HCT116 (cell line): ENCODE measurements around the gene NAGPA.

Experiments
- EGR1 ChIP-seq: IDR thresholded peaks from 2 replicates; pipeline ENCODE4 v1.6.1; 2012; ENCODE audit warnings: low read depth
- EZH2 ChIP-seq: fragments of 200-600 bp; sonication (generic); IDR thresholded peaks from 2 replicates; pipeline ENCODE4 v1.6.1; 2017; ENCODE audit warnings: antibody characterized with exemption, mixed run types
- EZH2phosphoT487 ChIP-seq: fragments of 200-600 bp; IDR thresholded peaks from 2 replicates; pipeline ENCODE4 v1.6.1; 2018; ENCODE audit warnings: antibody characterized with exemption, borderline replicate concordance
- JUND ChIP-seq: IDR thresholded peaks from 2 replicates; pipeline ENCODE4 v1.6.1; 2012
- POLR2A ChIP-seq: IDR thresholded peaks from 2 replicates; pipeline ENCODE4 v1.7.0; 2011; ENCODE audit warnings: borderline replicate concordance; ENCODE audit not compliant: insufficient read depth, insufficient read length; ENCODE audit errors: extremely low read depth
- POLR2AphosphoS5 ChIP-seq: IDR thresholded peaks from 2 replicates; pipeline ENCODE4 v1.6.1; 2011; ENCODE audit warnings: mild to moderate bottlenecking, low read depth, low read length, moderate library complexity
- RAD21 ChIP-seq: IDR thresholded peaks from 2 replicates; pipeline ENCODE4 v1.6.1; 2012; ENCODE audit warnings: low read depth, mild to moderate bottlenecking
- SIN3A ChIP-seq: IDR thresholded peaks from 2 replicates; pipeline ENCODE4 v1.6.1; 2012; ENCODE audit warnings: low read depth
- YY1 ChIP-seq: IDR thresholded peaks from 2 replicates; pipeline ENCODE4 v1.6.1; 2011; ENCODE audit warnings: low read length, low read depth, moderate library complexity, mild to moderate bottlenecking; ENCODE audit not compliant: insufficient replicate concordance; ENCODE audit errors: extremely low read depth
- ZFX ChIP-seq: fragments of 450-650 bp; IDR thresholded peaks from 2 replicates; pipeline ENCODE4 v1.6.1; 2017
- ZNF274 ChIP-seq: fragments of 200-500 bp; sonication (Bioruptor generic); IDR thresholded peaks from 2 replicates; pipeline ENCODE4 v1.6.1; 2014; ENCODE audit warnings: mild to moderate bottlenecking, low read depth, low read length, inconsistent platforms
- TF ChIP-seq, protein P1 (sequence below), 3 experiments: fragments of 200-600 bp in 1 of 3; sonication (generic) in 1 of 3; IDR thresholded peaks in 2 of 3; conservative IDR thresholded peaks in 1 of 3; 2 replicates each; pipeline ENCODE4 v1.5.1; 2012 to 2017; ENCODE audit warnings: low read depth in 2 of 3, low read length in 2 of 3, antibody characterized with exemption in 1 of 3, borderline replicate concordance in 1 of 3, control low read depth in 1 of 3, mild to moderate bottlenecking in 1 of 3, mixed read lengths in 1 of 3, mixed run types in 1 of 3, moderate library complexity in 1 of 3; ENCODE audit not compliant: insufficient read depth in 1 of 3
- TF ChIP-seq, protein P2 (sequence below): IDR thresholded peaks from 2 replicates; pipeline ENCODE4 v1.6.1; 2012; ENCODE audit warnings: low read depth
- TF ChIP-seq, protein P3 (sequence below): IDR thresholded peaks from 2 replicates; pipeline ENCODE4 v1.6.1; 2012

DNA sequence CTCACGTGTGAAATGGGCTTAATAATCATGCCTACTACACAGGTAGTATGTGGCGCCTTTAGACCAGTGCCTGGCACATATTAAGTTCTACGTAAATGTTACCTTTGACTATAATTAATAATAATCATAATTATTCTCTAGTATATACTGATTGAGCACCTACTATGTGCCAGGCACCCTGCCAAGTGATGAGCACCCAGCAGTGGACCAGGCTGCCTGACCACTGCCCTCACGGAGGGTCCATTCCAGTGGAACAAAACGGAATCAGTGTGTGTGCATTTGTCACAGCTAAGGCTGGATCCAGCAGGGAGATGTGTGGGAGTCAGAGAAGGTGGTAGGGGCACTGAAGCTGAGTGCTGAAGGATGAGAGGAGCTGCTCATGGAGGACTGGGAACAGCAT, 45.1 kb downstream of the NAGPA start:
- no peak for TF ChIP-seq POLR2A
- no peak for TF ChIP-seq YY1
- TF ChIP-seq, protein P1, sequence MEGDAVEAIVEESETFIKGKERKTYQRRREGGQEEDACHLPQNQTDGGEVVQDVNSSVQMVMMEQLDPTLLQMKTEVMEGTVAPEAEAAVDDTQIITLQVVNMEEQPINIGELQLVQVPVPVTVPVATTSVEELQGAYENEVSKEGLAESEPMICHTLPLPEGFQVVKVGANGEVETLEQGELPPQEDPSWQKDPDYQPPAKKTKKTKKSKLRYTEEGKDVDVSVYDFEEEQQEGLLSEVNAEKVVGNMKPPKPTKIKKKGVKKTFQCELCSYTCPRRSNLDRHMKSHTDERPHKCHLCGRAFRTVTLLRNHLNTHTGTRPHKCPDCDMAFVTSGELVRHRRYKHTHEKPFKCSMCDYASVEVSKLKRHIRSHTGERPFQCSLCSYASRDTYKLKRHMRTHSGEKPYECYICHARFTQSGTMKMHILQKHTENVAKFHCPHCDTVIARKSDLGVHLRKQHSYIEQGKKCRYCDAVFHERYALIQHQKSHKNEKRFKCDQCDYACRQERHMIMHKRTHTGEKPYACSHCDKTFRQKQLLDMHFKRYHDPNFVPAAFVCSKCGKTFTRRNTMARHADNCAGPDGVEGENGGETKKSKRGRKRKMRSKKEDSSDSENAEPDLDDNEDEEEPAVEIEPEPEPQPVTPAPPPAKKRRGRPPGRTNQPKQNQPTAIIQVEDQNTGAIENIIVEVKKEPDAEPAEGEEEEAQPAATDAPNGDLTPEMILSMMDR (IDR thresholded peaks at IDR 0.05 in 2 of 3, conservative IDR thresholded peaks at IDR 0.05 in 1 of 3; ENCODE audit: borderline replicate concordance in 1 of 3, insufficient read depth in 1 of 3, low read depth in 2 of 3, low read length in 2 of 3): no peak
- TF ChIP-seq, protein P2, sequence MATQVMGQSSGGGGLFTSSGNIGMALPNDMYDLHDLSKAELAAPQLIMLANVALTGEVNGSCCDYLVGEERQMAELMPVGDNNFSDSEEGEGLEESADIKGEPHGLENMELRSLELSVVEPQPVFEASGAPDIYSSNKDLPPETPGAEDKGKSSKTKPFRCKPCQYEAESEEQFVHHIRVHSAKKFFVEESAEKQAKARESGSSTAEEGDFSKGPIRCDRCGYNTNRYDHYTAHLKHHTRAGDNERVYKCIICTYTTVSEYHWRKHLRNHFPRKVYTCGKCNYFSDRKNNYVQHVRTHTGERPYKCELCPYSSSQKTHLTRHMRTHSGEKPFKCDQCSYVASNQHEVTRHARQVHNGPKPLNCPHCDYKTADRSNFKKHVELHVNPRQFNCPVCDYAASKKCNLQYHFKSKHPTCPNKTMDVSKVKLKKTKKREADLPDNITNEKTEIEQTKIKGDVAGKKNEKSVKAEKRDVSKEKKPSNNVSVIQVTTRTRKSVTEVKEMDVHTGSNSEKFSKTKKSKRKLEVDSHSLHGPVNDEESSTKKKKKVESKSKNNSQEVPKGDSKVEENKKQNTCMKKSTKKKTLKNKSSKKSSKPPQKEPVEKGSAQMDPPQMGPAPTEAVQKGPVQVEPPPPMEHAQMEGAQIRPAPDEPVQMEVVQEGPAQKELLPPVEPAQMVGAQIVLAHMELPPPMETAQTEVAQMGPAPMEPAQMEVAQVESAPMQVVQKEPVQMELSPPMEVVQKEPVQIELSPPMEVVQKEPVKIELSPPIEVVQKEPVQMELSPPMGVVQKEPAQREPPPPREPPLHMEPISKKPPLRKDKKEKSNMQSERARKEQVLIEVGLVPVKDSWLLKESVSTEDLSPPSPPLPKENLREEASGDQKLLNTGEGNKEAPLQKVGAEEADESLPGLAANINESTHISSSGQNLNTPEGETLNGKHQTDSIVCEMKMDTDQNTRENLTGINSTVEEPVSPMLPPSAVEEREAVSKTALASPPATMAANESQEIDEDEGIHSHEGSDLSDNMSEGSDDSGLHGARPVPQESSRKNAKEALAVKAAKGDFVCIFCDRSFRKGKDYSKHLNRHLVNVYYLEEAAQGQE: no peak
- TF ChIP-seq, protein P3, sequence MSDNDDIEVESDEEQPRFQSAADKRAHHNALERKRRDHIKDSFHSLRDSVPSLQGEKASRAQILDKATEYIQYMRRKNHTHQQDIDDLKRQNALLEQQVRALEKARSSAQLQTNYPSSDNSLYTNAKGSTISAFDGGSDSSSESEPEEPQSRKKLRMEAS: no peak
- no peak for TF ChIP-seq EZH2
- no peak for TF ChIP-seq ZFX
- no peak for TF ChIP-seq SIN3A
- no peak for TF ChIP-seq RAD21
- no peak for TF ChIP-seq JUND
- TF ChIP-seq POLR2AphosphoS5: no peak
- no peak for TF ChIP-seq EGR1
- no peak for TF ChIP-seq EZH2phosphoT487
- no peak for TF ChIP-seq ZNF274
